ENCODE data around the gene DBF4B.
"Not testable (repeated sequence)": the region's sequence is repeated elsewhere in the genome, so short reads cannot be mapped to it uniquely, and the experiment has no call there.

The DBF4B gene

DNA sequence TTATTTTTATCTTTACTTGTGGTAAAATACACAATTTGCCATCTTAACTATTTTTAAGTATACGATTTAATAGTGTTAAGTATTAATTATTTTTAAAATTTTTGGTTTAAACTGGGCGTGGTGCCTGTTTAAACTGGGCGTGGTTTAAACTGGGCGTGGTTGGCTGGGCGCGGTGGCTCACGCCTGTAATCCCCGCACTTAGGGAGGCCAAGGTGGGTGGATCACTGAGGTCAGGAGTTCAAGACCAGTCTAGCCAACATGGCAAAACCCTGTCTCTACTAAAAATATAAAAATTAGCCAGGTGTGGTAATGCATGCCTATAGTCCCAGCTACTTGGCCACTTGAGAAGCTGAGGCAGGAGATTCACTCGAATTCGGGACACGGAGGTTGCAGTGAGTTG is 14.9 kb upstream of the DBF4B start:
- H3K4me3 ChIP-seq (ENCODE audit: control insufficient read depth, low read depth, low read length) = no peak overlapping the region
- DNase-seq (ENCODE audit: low read depth) = no peak
- TF ChIP-seq, protein P1, sequence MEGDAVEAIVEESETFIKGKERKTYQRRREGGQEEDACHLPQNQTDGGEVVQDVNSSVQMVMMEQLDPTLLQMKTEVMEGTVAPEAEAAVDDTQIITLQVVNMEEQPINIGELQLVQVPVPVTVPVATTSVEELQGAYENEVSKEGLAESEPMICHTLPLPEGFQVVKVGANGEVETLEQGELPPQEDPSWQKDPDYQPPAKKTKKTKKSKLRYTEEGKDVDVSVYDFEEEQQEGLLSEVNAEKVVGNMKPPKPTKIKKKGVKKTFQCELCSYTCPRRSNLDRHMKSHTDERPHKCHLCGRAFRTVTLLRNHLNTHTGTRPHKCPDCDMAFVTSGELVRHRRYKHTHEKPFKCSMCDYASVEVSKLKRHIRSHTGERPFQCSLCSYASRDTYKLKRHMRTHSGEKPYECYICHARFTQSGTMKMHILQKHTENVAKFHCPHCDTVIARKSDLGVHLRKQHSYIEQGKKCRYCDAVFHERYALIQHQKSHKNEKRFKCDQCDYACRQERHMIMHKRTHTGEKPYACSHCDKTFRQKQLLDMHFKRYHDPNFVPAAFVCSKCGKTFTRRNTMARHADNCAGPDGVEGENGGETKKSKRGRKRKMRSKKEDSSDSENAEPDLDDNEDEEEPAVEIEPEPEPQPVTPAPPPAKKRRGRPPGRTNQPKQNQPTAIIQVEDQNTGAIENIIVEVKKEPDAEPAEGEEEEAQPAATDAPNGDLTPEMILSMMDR (IDR thresholded peaks at IDR 0.05; ENCODE audit: control insufficient read depth, insufficient read depth, low read depth, low read length, missing control alignments) = no peak

DNA sequence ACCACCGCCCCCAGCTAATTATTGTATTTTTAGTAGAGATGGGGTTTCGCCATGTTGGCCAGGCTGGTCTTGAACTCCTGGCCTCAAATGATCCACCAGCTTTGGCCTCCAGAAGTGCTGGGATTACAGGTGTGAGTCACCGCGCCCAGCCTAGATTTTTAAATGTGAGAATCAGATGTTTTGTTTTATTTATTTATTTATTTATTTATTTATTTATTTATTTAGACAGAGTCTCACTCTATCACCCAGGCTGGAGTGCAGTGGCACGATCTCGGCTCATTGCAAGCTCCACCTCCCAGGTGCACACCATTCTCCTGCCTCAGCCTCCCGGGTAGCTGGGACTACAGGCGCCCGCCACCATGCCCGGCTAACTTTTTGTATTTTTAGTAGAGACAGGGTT is 8.2 kb upstream of the DBF4B start:
- H3K4me3 ChIP-seq (ENCODE audit: control insufficient read depth, low read depth, low read length); DNase-seq (ENCODE audit: low read depth): not testable (repeated sequence)

DNA sequence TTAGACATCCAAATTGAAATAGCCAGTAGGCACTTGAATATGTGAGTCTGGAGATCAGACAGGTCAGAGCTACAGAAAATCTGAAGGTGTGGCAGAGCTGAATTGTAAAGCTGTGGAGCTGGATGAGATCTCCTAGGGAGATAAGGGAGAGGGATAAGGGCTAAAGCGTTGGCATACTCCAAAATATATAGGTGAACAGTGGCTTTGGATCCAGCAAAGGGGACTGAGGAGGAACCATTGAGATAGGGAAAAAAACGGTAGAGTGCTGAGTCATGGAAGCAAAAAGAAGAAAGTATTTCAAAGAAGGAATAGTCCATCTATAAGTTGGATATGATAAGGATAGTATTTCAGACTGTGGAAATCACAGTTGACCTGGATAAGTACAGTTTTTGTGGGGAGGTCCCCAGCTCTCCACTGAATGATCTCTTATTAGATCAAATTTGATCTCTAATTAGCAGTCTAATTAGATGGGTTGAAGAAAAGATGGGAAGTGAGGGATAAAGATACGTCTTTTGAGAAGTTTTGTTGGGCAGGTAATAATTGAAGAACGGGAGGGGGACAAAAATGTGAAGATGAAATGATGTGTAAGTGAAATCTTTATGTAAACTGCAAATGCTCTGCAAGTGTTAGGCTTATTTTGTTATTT is 587 bp upstream of the DBF4B start:
- peak overlapping the region; percentile 94 for H3K4me3 ChIP-seq (ENCODE audit: control insufficient read depth, low read depth, low read length)
- DNase-seq (ENCODE audit: low read depth) = no peak
- TF ChIP-seq, protein P1 (IDR thresholded peaks at IDR 0.05; ENCODE audit: control insufficient read depth, insufficient read depth, low read depth, low read length, missing control alignments) = no peak

DNA sequence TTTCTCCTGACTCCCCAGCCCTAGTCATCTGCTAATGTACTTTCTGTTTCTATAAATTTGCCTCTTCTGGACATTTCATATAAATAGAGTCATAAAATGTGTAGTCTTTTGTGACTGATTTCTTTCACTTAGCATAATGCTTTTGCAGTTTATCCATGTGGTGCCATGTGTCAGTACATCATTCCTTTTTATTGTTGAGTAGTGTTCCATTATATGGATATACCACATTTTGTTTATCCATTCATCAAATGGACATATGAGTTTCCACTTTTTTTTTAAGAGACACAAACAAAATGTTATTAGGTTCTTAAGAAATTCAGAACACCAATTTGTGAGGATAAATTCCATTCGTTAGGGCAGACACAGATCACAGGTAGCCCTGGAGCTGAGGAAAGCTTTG is 11.0 kb downstream of the DBF4B start:
- no peak for DNase-seq (ENCODE audit: low read depth)
- TF ChIP-seq, protein P1 (IDR thresholded peaks at IDR 0.05; ENCODE audit: control insufficient read depth, insufficient read depth, low read depth, low read length, missing control alignments) = no peak
- no peak overlapping the region for H3K4me3 ChIP-seq (ENCODE audit: control insufficient read depth, low read depth, low read length)

DNA sequence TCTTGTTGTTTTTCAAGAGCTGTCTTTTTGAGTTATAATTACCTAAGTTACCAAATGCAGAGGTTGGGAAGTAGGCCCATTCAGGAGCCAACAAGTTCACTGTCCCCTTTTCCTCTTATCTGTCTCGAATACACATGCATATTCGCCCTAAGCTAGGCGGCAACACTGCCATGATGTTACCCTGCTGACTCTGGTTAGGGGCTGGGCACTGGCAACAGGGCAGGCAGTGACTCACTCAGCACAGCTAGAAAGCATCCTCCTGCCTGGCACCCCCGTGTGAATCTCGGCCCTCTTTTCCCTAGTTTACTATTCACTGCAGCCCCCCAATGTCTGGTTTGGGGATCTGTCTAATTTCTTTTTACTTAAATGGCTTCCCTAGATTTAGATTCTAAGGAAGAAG is 13.8 kb downstream of the DBF4B start:
- H3K4me3 ChIP-seq (ENCODE audit: control insufficient read depth, low read depth, low read length) = no peak overlapping the region
- TF ChIP-seq, protein P1 (IDR thresholded peaks at IDR 0.05; ENCODE audit: control insufficient read depth, insufficient read depth, low read depth, low read length, missing control alignments) = no peak
- DNase-seq (ENCODE audit: low read depth) = no peak

DNA sequence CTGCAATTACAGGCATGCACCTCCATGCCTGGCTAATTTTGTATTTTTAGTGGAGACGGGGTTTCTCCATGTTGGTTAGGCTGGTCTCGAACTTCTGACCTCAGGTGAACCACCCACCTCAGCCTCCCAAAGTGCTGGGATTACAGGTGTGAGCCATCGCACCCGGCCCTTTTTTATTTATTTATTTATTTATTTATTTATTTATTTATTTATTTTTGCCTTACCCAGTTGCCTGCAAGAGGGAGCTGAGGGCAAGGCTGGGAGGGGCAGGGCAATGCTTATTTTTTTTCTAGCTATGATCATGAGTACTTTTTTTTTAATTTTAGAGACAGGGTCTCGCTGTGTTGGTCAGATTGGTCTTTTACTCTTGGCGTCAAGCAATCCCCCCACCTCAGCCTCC is 17.7 kb downstream of the DBF4B start:
- DNase-seq (ENCODE audit: low read depth); H3K4me3 ChIP-seq (ENCODE audit: control insufficient read depth, low read depth, low read length): not testable (repeated sequence)

DNA sequence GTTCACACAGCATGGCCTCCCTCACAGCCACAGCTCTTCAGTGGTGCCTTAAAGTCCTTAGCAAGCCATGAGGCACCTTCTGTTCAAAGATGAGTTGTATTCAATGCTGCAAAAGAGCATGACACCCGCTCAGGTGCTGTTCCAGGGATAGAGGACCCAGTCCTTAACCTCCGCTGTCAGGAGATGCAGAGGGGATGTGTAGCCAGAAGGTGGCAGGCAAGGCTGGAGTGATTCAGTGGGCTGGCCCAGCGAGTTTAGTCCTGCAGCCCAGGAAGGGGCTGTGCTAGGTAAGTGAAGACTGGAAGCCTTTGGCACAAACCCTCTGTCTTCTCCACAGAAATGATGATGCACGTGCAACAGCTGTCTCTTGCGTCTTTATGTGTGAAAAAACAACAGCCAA is 25.3 kb downstream of the DBF4B start:
- TF ChIP-seq, protein P1 (IDR thresholded peaks at IDR 0.05; ENCODE audit: control insufficient read depth, insufficient read depth, low read depth, low read length, missing control alignments) = peak; percentile 21
- H3K4me3 ChIP-seq (ENCODE audit: control insufficient read depth, low read depth, low read length) = no peak overlapping the region
- no peak for DNase-seq (ENCODE audit: low read depth)

DNA sequence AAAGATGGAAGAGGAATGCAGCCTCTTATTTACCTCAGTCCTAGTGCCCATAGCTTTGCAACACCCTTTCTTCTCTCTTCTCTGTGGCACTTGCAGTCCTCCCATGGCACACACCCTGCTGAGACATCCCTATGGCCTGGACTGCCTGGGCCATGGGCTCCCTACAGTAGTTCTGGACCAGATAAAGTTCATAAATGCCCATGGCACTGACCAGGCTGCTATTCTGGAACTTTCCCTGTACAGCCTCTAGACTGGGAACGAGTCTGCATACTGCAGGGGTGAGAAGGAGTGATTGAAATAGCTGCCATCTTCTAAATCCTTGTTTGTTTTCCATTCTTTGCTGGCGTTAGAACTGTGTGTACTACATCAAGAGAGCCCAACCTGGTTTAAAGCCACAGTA is 25.8 kb downstream of the DBF4B start:
- TF ChIP-seq, protein P1 (IDR thresholded peaks at IDR 0.05; ENCODE audit: control insufficient read depth, insufficient read depth, low read depth, low read length, missing control alignments) = no peak
- no peak for DNase-seq (ENCODE audit: low read depth)
- H3K4me3 ChIP-seq (ENCODE audit: control insufficient read depth, low read depth, low read length) = no peak overlapping the region
